WERI-Rb-1 (cell line): ENCODE measurements around the gene G6PD.

ENCODE experiments used
- DNase-seq: peaks from one replicate; pipeline ENCODE4 v3.0.0-alpha.2; 2020
- H3K27ac ChIP-seq: fragments of 250-450 bp; sonication (Bioruptor Pico); 2 replicates; pipeline ENCODE4 v1.5.1; 2020; ENCODE audit warnings: mild to moderate bottlenecking, moderate library complexity
- H3K27me3 ChIP-seq: fragments of 250-450 bp; sonication (Bioruptor Pico); 2 replicates; pipeline ENCODE4 v1.5.1; 2021; ENCODE audit warnings: mild to moderate bottlenecking, low read depth, moderate library complexity; ENCODE audit not compliant: insufficient read depth, severe bottlenecking
- H3K36me3 ChIP-seq: fragments of 250-450 bp; sonication (Bioruptor Pico); 2 replicates; pipeline ENCODE4 v1.5.1; 2020; ENCODE audit warnings: mild to moderate bottlenecking, moderate library complexity
- H3K4me3 ChIP-seq: 2 replicates; pipeline ENCODE4 v1.5.1; 2011; ENCODE audit warnings: low read depth, mild to moderate bottlenecking, control low read depth, low read length
- H3K9me3 ChIP-seq: fragments of 250-450 bp; sonication (Bioruptor Pico); 2 replicates; pipeline ENCODE4 v1.5.1; 2021; ENCODE audit warnings: mild to moderate bottlenecking, moderate library complexity; ENCODE audit not compliant: severe bottlenecking
- CTCF ChIP-seq: IDR thresholded peaks from 2 replicates; pipeline ENCODE4 v1.5.1; 2011; ENCODE audit warnings: low read depth, mild to moderate bottlenecking, control low read depth, inconsistent platforms, low read length

Gene G6PD

GRCh38 chrX:154513716-154514115 lies 32.9 kb downstream of the G6PD start:
- H3K27me3 ChIP-seq: peaks cover 14% of the 10 kb centered on the region
- no peak overlapping the region for H3K4me3 ChIP-seq
- peaks cover 10% of the 10 kb centered on the region for H3K9me3 ChIP-seq
- no peak for TF ChIP-seq CTCF
- H3K36me3 ChIP-seq: peaks cover 6% of the 10 kb centered on the region
- H3K27ac ChIP-seq: no peak overlapping the region
- DNase-seq: no peak

GRCh38 chrX:154512879-154513553 lies 33.6 kb downstream of the G6PD start:
- peaks cover 10% of the 10 kb centered on the region for H3K9me3 ChIP-seq
- H3K27me3 ChIP-seq: peaks cover 14% of the 10 kb centered on the region
- H3K4me3 ChIP-seq: no peak overlapping the region
- no peak for TF ChIP-seq CTCF
- peaks cover 6% of the 10 kb centered on the region for H3K36me3 ChIP-seq
- H3K27ac ChIP-seq: no peak overlapping the region
- DNase-seq: no peak

GRCh38 chrX:154511761-154512160 lies 34.9 kb downstream of the G6PD start:
- no peak for TF ChIP-seq CTCF
- H3K27me3 ChIP-seq: peaks cover 14% of the 10 kb centered on the region
- H3K27ac ChIP-seq: no peak overlapping the region
- peaks cover 10% of the 10 kb centered on the region for H3K9me3 ChIP-seq
- no peak overlapping the region for H3K4me3 ChIP-seq
- DNase-seq: no peak
- peaks cover 10% of the 10 kb centered on the region for H3K36me3 ChIP-seq

GRCh38 chrX:154509455-154509854 lies 37.2 kb downstream of the G6PD start:
- Histone ChIP-seq H3K9me3 (peaks cover 7% of the 10 kb centered on the region), H3K4me3 (no peak overlapping the region), H3K36me3 (peaks cover 17% of the 10 kb centered on the region), H3K27ac (no peak overlapping the region), H3K27me3 (peaks cover 16% of the 10 kb centered on the region)
- TF ChIP-seq CTCF: no peak
- DNase-seq: no peak

GRCh38 chrX:154508384-154508745 lies 38.3 kb downstream of the G6PD start:
- Histone ChIP-seq H3K4me3 (no peak overlapping the region), H3K9me3 (peaks cover 7% of the 10 kb centered on the region), H3K27me3 (peaks cover 16% of the 10 kb centered on the region), H3K36me3 (peaks cover 17% of the 10 kb centered on the region), H3K27ac (no peak overlapping the region)
- DNase-seq: no peak
- no peak for TF ChIP-seq CTCF
